Caco-2 (cell line): ENCODE results near the gene GPER1. TPM values are rescaled to one million over a fixed set of nuclear protein-coding genes. Genes with fewer than 3 reads are reported as not detected.
A peak's percentile ranks its signal among the peaks of the same experiment; 100 is the strongest.

Experiments used
- BruUV-seq: library from RNA; stranded (reverse); fragments of 400-500 nt; replicated peaks from 2 replicates; lab custom pipeline; 2021; lab: Mats Ljungman, UMichigan
- CTCF ChIA-PET: fragments of 300-600 bp; sonication (Branson Sonifier 250); formaldehyde crosslinking; loops from one replicate; lab custom pipeline; 2022; ENCODE audit warnings: antibody characterized with exemption; lab: Charles Lee
- POLR2A ChIA-PET: fragments of 300-600 bp; sonication (Branson Sonifier 250); formaldehyde crosslinking; loops from one replicate; lab custom pipeline; 2022; ENCODE audit warnings: antibody characterized with exemption; lab: Charles Lee
- DNase-seq, 2 experiments: peaks; one replicate each; pipeline versions ENCODE4 v3.0.0 to v3.0.0-alpha.2; 2020 to 2022
- H3K27me3 ChIP-seq: replicated peaks from 2 replicates; pipeline ENCODE4 v1.6.0; 2011; ENCODE audit warnings: low read length; ENCODE audit not compliant: control insufficient read depth, insufficient read depth
- H3K36me3 ChIP-seq: 2 replicates; pipeline ENCODE4 v1.5.1; 2011; ENCODE audit warnings: low read length; ENCODE audit not compliant: control insufficient read depth, insufficient read depth
- H3K4me1 ChIP-seq: fragments of 250-450 bp; sonication (Bioruptor Pico); 2 replicates; pipeline ENCODE4 v1.5.1; 2020; ENCODE audit warnings: mild to moderate bottlenecking
- H3K4me3 ChIP-seq: 2 replicates; pipeline ENCODE4 v1.5.1; 2011; ENCODE audit warnings: low read depth, mild to moderate bottlenecking, control low read depth, low read length
- H3K9me3 ChIP-seq: fragments of 250-450 bp; sonication (Bioruptor Pico); 2 replicates; pipeline ENCODE4 v1.5.1; 2020; ENCODE audit warnings: mild to moderate bottlenecking, moderate library complexity
- H3K27ac Mint-ChIP-seq: one replicate; pipeline ENCODE4 v1.8.0; 2022; ENCODE audit warnings: mixed read lengths; ENCODE audit not compliant: unreplicated experiment
- H3K27me3 Mint-ChIP-seq: one replicate; pipeline ENCODE4 v1.8.0; 2022; ENCODE audit warnings: mixed read lengths; ENCODE audit not compliant: insufficient read depth, unreplicated experiment
- H3K36me3 Mint-ChIP-seq: one replicate; pipeline ENCODE4 v1.8.0; 2022; ENCODE audit warnings: mild to moderate bottlenecking, mixed read lengths; ENCODE audit not compliant: insufficient read depth, unreplicated experiment
- H3K4me1 Mint-ChIP-seq: one replicate; pipeline ENCODE4 v1.8.0; 2022; ENCODE audit warnings: low read depth, mixed read lengths; ENCODE audit not compliant: unreplicated experiment
- H3K4me3 Mint-ChIP-seq: one replicate; pipeline ENCODE4 v1.8.0; 2022; ENCODE audit warnings: mild to moderate bottlenecking, moderate library complexity, mixed read lengths; ENCODE audit not compliant: unreplicated experiment
- H3K9me3 Mint-ChIP-seq: one replicate; pipeline ENCODE4 v1.8.0; 2022; ENCODE audit warnings: mixed read lengths; ENCODE audit not compliant: unreplicated experiment
- CTCF ChIP-seq, 2 experiments: fragments of 200-600 bp in 1 of 2; IDR thresholded peaks; 1 replicate in 1 of 2; 2 replicates in 1 of 2; pipeline versions ENCODE4 v1.5.1 to v1.8.0; 2011 to 2022; ENCODE audit warnings: antibody characterized with exemption in 1 of 2, control low read depth in 1 of 2, inconsistent platforms in 1 of 2, low read depth in 1 of 2, low read length in 1 of 2, mild to moderate bottlenecking in 1 of 2, moderate library complexity in 1 of 2; ENCODE audit not compliant: insufficient read depth in 1 of 2, severe bottlenecking in 1 of 2, unreplicated experiment in 1 of 2
- intact Hi-C: fragments of 100-400 bp; cut with micrococcal nuclease; formaldehyde crosslinking; loops from one replicate; pipeline ENCODE4 v1.10.0; 2022; ENCODE audit not compliant: unreplicated experiment
- total RNA-seq: library from RNA; stranded (reverse); gene quantifications from 2 replicates; pipeline ENCODE4 v1.2.3, GENCODE V29; 2022

GPER1 gene
- total RNA-seq, 1 experiment from 2014 or later, result 0.25 TPM

- no peaks in the 10 kb centered on the region for H3K36me3 ChIP-seq
- no peaks in the 10 kb centered on the region for H3K27me3 ChIP-seq
- DNase-seq, result peak; percentile 39 to 42
- H3K36me3 Mint-ChIP-seq, result no peaks in the 10 kb centered on the region
- intact Hi-C loops, result no loop called here
- H3K4me1 ChIP-seq, result no peaks in the 10 kb centered on the region
- H3K4me3 Mint-ChIP-seq, result no peak overlapping the region
- H3K4me3 ChIP-seq, result no peak overlapping the region
- no TSS peak for BruUV-seq
- no peaks in the 10 kb centered on the region for H3K9me3 ChIP-seq
- no peaks in the 10 kb centered on the region for H3K4me1 Mint-ChIP-seq
- H3K27me3 Mint-ChIP-seq, result no peaks in the 10 kb centered on the region
- H3K27ac Mint-ChIP-seq, result no peak overlapping the region
- H3K9me3 Mint-ChIP-seq, result no peaks in the 10 kb centered on the region
- ChIA-PET POLR2A (interaction anchor here (0.8 to 1.2 kb wide), 2 partner anchors 13 to 14 kb away, joined by 3 to 4 read pairs; a partner anchor contains a TSS), CTCF (interaction anchor here (0.6 to 1.7 kb wide), 5 partner anchors 15 to 157 kb away, joined by 3 to 15 read pairs (median 4); partner anchors contain the start of gene GPER1)
- peak in 1 of 2 experiments; percentile 42 for TF ChIP-seq CTCF (IDR thresholded peaks at IDR 0.05; ENCODE audit: insufficient read depth in 1 of 2, low read depth in 1 of 2, low read length in 1 of 2, severe bottlenecking in 1 of 2, unreplicated experiment in 1 of 2)
Measured at GRCh38 chr7:1123715-1124114, 35.8 kb downstream of the GPER1 start.

GRCh38 chr7:1124164-1124563 is 36.3 kb downstream of the GPER1 start:
- Mint-ChIP-seq H3K4me1 (no peaks in the 10 kb centered on the region), H3K27me3 (no peaks in the 10 kb centered on the region), H3K9me3 (no peaks in the 10 kb centered on the region), H3K4me3 (no peak overlapping the region), H3K36me3 (no peaks in the 10 kb centered on the region), H3K27ac (no peak overlapping the region)
- ChIA-PET CTCF (interaction anchor here (1.0 to 1.7 kb wide), 4 partner anchors 14 to 157 kb away, joined by 4 to 15 read pairs (median 4); partner anchors contain the start of gene GPER1), POLR2A (interaction anchor here (1.2 kb wide), 1 partner anchor 12 kb away, joined by 4 read pairs; no protein-coding TSS in a partner anchor)
- no peaks in the 10 kb centered on the region for H3K4me1 ChIP-seq
- H3K36me3 ChIP-seq, result no peaks in the 10 kb centered on the region
- intact Hi-C loops, result no loop called here
- H3K9me3 ChIP-seq, result no peaks in the 10 kb centered on the region
- no peak overlapping the region for H3K4me3 ChIP-seq
- peak in 1 of 2 experiments; percentile 12 for DNase-seq
- no TSS peak for BruUV-seq
- TF ChIP-seq CTCF (IDR thresholded peaks at IDR 0.05; ENCODE audit: insufficient read depth in 1 of 2, low read depth in 1 of 2, low read length in 1 of 2, severe bottlenecking in 1 of 2, unreplicated experiment in 1 of 2), result no peak
- no peaks in the 10 kb centered on the region for H3K27me3 ChIP-seq

DNA sequence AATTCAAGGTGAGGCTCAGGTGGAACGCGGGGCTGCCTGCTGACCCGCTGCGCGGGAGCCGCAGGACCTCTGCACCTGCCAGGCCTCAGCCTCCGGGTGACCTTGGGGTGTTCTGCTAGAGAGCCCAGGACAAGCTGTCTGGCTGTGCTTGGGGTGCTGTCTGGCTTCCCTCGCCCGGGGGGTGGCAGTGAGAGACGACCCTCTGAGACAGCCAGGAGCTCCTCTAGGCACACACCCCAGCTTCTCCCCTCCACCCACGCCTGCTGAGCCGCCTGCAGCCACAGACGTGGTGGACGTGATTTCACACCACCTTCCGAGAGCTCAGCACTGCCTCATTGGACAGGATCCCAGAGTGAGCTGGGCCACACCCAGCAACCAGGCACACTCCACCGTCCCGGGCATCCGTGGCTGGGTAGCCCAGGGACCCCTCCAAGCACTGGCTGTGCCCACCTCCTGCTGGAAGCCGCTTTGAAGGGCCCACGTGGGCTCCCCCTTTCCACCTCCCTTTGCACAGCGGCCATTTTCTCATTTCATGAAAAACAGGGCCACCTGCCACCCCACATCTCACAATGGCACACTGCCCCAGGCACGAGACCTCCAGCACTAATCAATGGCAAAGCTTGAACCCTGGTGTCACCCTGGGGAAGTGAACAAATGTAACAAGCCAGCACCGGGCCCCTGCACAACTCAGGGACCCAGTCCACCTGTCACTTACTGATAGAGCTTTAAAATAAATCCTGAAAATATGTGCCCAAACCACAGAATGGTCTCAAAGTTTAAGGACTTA is 37.1 kb downstream of the GPER1 start:
- H3K27me3 ChIP-seq, result no peaks in the 10 kb centered on the region
- TF ChIP-seq CTCF (IDR thresholded peaks at IDR 0.05; ENCODE audit: insufficient read depth in 1 of 2, low read depth in 1 of 2, low read length in 1 of 2, severe bottlenecking in 1 of 2, unreplicated experiment in 1 of 2), result no peak
- DNase-seq, result peak in 1 of 2 experiments; percentile 15
- intact Hi-C loops, result no loop called here
- no peak overlapping the region for H3K4me3 Mint-ChIP-seq
- H3K27me3 Mint-ChIP-seq, result no peaks in the 10 kb centered on the region
- BruUV-seq, result no TSS peak
- no peak overlapping the region for H3K27ac Mint-ChIP-seq
- no peaks in the 10 kb centered on the region for H3K9me3 Mint-ChIP-seq
- no peaks in the 10 kb centered on the region for H3K4me1 Mint-ChIP-seq
- no peaks in the 10 kb centered on the region for H3K9me3 ChIP-seq
- ChIA-PET POLR2A (interaction anchor here (0.7 kb wide), 1 partner anchor 13 kb away, joined by 3 read pairs; a partner anchor contains a TSS), CTCF (interaction anchor here (0.9 to 1.7 kb wide), 3 partner anchors 13 to 132 kb away, joined by 3 to 15 read pairs (median 5); a partner anchor contains a TSS)
- no peaks in the 10 kb centered on the region for H3K36me3 ChIP-seq
- no peak overlapping the region for H3K4me3 ChIP-seq
- H3K36me3 Mint-ChIP-seq, result no peaks in the 10 kb centered on the region
- H3K4me1 ChIP-seq, result no peaks in the 10 kb centered on the region
